AG10803 (cell line): ENCODE results near the gene CNGA4.
"Not testable (repeated sequence)": the region's sequence is repeated elsewhere in the genome, so short reads cannot be mapped to it uniquely, and the experiment has no call there.

ENCODE experiments used
- DNase-seq: peaks from one replicate; pipeline ENCODE4 v3.0.0; 2010; ENCODE audit warnings: low read depth
- H3K4me3 ChIP-seq: 2 replicates; pipeline ENCODE4 v1.5.1; 2011; ENCODE audit warnings: mild to moderate bottlenecking, low read length, control low read depth
- TF ChIP-seq, protein P1 (sequence below): conservative IDR thresholded peaks from 2 replicates; pipeline ENCODE4 v1.5.1; 2011; ENCODE audit warnings: mild to moderate bottlenecking, low read length, control low read depth, inconsistent platforms

Gene CNGA4

DNA sequence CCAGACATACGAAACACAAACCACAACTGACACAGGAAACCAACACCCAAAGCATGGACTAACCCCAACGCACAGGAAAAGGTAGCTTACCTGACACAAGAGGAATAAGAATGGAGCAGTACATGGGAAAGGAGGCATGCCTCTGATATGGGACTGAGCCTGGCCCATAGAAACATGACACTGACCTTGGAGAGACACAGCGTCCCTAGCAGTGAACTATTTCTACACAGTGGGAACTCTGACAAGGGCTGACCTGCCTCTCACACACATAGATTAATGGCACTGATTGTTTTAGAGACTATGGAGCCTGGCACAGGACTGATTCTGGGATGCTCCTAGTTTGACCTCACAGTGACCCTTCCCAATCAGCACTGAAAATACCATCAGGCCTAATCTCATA lies 32.7 kb downstream of the CNGA4 start:
- TF ChIP-seq, protein P1, sequence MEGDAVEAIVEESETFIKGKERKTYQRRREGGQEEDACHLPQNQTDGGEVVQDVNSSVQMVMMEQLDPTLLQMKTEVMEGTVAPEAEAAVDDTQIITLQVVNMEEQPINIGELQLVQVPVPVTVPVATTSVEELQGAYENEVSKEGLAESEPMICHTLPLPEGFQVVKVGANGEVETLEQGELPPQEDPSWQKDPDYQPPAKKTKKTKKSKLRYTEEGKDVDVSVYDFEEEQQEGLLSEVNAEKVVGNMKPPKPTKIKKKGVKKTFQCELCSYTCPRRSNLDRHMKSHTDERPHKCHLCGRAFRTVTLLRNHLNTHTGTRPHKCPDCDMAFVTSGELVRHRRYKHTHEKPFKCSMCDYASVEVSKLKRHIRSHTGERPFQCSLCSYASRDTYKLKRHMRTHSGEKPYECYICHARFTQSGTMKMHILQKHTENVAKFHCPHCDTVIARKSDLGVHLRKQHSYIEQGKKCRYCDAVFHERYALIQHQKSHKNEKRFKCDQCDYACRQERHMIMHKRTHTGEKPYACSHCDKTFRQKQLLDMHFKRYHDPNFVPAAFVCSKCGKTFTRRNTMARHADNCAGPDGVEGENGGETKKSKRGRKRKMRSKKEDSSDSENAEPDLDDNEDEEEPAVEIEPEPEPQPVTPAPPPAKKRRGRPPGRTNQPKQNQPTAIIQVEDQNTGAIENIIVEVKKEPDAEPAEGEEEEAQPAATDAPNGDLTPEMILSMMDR, result no peak
- no peak overlapping the region for H3K4me3 ChIP-seq
- no peak for DNase-seq

DNA sequence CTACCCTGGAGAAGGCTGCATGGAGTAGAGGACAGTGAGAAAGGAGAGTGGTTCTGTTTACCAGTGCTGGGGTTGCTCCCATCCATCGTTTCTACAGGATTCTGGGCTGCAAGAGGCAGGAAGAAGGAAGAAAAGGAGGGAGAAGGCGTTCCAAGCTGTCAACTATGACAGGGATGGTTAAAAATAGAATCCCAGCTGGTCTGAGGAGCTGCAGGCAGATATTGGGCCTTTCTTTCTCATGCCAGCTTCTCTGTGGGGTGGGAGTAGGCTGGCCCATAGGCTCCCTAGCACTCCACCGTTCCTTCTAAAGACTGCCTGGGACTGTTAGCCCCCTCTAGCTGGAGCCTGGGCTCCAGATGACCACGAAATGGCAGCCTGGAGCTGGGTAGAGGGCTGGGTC lies 34.3 kb downstream of the CNGA4 start:
- no peak for DNase-seq
- no peak overlapping the region for H3K4me3 ChIP-seq
- TF ChIP-seq, protein P1, result no peak

DNA sequence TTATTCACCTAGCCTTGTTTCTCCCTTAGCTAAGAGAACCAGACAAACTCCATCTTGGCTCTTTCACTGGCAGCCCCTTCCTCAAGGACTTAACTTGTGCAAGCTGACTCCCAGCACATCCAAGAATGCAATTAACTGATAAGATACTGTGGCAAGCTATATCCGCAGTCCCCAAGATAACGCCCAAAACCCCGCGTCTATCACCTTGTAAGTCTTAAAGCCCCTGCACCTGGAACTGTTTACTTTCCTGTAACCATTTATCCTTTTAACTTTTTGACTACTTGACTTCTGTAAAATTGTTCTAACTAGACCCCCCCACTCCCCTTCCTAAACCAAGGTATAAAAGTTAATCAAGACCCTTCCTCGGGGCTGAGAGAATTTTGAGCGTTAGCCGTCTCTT lies 41.9 kb downstream of the CNGA4 start:
- not testable (repeated sequence) for DNase-seq

DNA sequence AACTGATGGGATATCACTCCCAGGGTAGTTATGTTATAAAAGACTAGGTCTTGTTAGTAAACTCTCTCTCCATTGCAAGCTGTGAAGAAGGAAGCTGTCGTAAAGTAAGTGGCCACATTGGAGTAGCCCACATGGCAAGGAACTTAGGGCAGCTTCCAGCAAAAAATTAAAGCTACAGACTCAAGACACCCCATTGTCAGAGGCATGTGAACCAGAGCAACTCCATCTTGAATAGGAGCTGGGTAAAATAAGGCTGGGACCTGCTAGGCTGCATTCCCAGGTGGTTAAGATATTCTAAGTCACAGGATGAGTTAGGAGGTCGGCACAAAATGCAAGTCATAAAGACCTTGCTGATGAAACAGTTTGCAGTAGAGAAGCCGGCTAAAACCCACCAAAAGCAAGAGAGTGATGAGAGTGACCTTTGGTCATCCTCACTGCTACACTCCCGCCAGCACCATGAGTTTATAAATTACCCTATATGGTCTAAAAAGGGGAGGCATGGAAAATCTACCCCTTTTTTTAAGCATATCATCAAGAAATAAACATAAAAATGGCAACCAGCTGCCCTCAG lies 44.6 kb downstream of the CNGA4 start:
- no peak overlapping the region for H3K4me3 ChIP-seq
- DNase-seq, result no peak
- TF ChIP-seq, protein P1, result no peak

More for the DNA sequence above, 41.9 kb downstream of the CNGA4 start:
- not testable (repeated sequence) for H3K4me3 ChIP-seq

DNA sequence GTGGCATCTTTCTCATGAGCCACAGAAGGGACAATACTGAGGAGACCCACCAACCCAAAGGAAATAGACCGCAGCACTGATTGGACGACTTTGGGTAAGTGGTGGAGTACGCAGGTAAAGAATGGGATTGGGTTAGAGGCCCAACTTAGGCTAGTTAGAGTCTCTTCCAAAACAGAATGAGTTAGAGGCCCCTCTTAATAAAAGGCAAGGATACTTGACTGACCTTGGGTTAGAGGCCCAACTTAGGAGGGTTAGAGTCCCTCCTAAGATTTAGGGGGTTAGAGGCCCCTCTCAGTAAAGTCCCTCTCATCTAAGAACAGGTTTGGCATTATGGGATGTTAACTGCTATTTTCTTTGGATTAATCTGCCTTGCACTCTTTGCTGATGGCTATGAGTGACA lies 45.4 kb downstream of the CNGA4 start:
- H3K4me3 ChIP-seq, result no peak overlapping the region
- TF ChIP-seq, protein P1, result no peak
- no peak for DNase-seq

DNA sequence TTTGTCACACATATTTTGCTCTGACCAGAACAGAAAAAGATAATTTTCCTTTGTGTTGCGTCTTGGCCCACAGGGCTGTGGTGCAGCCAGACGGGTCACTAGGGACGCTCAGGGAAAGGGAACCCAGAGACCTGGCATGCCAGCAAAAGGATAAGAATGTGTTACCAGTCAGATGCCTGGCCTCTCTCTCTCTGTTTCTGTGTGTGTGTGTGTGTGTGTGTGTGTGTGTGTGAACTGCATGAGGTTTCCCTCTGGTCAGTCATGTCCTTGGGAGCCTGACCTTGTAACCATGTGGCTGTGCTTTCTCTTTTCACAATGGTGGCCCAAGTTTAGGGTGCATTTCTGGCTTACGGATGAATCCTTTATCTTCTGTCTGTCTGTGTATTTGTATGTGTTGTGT lies 46.1 kb downstream of the CNGA4 start:
- H3K4me3 ChIP-seq, result no peak overlapping the region
- TF ChIP-seq, protein P1, result no peak
- no peak for DNase-seq
